Activated CD8-positive, alpha-beta memory T cell treated with anti-CD3 and anti-CD28 coated beads, Interleukin-2, amount 50 U/mL, for 1 hour (primary cell): ENCODE data around the gene FNBP1.

Experiments
- DNase-seq: peaks from one replicate; pipeline ENCODE4 v3.0.0-alpha.2; 2020; ENCODE audit errors: extremely low read depth

Gene FNBP1

DNA sequence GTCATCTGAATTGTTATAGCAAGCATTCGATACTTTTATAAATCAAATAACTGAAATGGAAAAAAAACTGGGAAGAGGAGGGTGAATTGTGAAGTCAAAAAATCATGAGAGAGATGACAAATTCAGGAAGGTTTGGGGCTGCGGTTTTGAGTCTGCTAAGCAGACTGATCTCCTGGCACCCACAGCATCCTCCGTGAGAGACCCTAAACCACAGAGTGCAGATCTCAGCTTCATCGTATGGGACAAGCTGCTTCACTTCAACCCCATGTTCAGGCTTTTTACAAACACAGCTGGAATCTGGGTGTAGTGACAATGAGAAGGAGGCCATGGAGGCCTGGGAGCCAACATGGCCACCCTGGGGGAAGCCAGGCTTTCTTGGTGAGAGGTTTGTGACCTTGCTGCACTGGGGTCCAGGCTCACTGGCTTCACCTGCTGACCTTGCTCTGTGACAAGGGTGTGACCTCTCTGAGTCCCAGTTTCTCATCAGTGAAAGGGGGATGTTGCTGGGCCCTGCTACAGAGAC is 188.3 kb downstream of the FNBP1 start:
- DNase-seq: peak; percentile 57

DNA sequence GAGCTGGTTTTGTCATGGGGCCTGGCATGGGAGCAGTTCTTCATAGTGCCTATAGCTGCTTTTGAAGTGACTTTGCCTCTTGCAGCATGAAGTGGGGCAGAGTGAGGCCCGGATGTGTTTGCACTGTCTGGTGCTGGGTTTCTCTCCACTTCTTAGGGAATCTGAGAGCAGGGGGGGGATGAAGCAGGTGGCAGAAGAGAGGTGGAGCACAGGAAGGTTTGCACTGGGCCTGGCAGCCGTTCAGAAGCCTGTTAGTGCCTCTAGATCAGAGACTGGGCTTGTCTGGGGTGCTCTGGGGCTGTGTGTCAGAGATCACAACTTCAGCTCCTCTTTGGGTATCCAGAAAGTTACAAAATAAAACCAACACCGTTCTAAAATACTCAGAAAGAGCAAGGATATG is 189.4 kb downstream of the FNBP1 start:
- no peak for DNase-seq

DNA sequence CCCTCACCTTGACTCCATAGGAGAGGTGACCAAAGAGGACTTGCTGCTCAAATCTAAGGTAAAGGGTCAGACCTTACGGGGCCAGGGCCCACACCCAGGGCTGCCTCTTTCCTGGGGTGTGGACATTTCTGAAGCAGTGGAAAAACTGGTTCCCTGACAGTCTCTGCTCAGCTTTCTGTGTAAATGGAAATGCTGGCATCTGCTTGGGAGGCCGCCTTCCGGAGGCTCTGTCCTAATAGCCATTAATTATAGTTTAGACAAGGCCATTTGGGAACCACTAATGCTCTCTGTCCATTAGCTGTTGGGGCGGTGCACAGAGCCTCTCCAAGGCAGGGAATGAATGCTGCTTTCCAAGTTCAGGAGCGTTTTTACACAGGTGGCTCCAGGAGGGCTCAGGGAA is 190.4 kb downstream of the FNBP1 start:
- DNase-seq: no peak

DNA sequence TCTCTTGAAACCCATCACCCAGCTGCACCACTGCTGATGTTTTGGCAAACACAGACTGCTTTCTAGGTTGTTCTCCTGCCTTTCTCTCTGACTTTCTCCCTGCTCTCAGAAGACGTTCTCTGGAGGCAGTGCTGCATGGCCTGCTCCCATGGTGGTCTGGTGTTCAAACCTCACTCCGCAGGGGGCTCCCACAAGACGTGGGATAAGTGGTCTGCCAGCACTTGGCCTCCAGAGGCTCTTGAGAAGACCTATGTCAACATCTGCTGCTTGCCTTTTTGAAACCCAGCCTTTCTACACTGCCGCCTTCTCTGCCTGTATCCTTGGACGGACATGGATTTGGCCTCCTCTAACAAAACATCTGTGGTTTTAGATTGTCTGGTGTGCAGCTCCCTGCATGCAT is 191.2 kb downstream of the FNBP1 start:
- no peak for DNase-seq

DNA sequence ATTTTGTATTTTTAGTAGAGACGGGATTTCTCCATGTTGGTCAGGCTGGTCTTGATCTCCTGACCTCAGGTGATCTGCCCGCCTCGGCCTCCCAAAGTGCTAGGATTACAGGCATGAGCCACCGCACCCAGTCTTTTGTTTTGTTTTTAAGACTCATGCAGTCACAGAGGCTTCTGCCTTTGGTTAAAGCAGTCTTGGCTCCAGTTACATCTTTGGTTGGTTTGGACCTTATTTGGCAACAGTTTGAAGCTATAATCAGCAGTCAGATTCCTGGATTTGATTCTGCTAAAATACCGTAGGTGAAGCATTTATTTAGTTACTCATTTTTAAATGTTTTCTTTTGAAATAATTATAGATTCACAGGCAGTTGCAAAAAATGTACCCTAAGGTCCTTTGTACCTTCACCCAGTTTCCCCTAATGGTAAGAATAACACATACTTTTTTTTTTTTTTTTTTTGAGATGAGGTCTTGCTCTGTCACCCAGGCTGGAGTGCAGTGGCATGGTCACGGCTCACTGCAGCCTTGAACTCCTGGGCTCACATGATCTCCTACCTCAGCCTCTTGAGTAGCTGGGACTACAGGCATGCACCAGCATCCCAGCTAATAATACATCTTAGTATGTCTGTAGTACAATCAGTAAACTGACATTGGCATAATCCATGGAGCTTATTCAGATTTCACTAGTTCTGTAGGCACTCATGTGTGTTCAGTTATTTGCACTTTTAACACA is 192.0 kb downstream of the FNBP1 start:
- DNase-seq: no peak

DNA sequence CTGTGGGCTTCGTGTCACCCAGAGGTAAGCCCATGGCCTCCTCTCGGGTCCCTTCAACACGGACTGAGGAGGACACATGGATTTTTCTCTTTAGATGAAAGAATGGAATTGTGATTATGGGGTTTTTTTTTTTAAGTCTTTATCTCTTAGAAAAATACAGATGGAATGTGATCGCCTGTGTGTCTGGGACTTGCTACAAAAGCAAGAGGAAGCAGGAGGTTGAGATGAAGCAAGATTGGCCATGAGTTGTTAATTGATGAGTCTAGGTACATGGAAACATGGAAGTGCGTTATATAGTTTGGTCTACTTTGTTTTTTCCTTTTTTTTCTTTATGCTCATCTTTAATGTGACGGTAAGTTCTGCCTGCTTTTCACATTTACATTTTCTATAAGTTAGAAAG is 193.1 kb downstream of the FNBP1 start:
- DNase-seq: no peak

DNA sequence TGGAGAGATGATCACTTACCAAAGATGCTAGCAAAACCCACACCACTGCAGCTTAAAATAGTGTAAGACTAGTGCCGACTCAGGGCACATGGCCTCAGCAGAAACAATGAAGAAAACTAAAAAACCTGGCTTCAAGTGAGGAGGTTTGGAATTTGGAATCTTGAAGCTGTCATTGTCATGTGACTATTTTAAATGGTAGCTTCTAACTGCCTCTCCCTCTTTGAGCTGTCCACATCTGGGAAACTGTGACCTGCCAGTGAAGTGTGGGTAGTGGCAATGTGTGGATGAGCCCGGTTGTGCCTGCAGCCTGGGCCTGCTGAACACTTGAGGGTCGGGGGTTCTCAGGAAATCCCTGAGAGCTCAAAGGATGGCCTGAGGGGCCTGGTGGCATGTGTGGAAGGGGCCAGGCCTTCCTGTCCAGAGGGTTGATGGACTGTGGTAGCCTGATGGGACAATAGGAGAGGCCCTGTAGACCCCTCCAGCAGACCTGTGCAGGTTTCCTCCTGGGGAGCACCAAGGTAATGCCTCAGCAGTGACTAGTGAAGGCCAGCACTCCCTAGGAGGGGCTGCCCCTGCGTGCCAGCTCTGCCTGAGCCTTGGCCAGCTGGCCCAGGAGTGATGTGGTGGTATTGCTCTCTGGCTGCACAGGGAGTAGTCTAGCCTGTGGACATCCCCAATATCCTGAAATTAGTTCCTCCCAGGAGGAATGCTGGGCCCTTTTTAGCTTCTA is 194.1 kb downstream of the FNBP1 start:
- DNase-seq: no peak

DNA sequence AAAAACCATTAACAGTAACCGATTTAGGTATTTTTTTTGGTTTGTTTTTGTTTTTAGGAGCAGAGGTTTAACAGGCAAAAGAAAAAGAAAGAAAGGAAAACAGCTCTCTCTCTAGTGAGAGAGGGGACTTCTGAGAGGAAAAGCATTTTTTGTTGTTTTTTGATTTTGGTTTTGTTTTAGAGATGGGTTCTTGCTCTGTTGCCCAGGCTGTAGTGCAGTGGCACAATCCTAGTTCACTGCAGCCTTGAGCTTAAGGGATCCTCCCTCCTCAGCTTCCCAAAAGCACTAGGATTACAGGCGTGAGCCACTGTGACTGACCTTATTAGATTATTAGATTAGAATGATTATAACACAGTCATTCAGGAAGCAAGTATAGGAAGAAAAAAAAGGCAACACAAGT is 197.6 kb downstream of the FNBP1 start:
- DNase-seq: no peak

DNA sequence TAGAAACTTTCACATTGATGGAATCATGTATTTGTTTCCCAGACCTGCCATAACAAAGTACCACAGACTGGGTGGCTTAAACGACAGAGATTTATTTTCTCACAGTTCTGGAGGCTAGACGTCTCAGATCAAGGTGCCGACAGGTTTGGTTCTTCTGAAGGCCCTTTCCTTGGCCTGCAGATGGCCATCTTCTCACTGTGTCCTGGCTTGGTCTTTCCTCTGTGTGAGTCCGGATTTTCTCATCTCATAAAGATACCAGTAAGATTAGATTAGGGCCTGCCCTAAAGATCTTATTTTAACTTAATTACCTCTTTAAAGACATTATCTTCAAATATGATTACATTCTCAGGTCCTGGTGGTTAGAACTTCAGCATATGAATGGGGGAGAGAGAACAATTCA is 201.9 kb downstream of the FNBP1 start:
- DNase-seq: no peak

DNA sequence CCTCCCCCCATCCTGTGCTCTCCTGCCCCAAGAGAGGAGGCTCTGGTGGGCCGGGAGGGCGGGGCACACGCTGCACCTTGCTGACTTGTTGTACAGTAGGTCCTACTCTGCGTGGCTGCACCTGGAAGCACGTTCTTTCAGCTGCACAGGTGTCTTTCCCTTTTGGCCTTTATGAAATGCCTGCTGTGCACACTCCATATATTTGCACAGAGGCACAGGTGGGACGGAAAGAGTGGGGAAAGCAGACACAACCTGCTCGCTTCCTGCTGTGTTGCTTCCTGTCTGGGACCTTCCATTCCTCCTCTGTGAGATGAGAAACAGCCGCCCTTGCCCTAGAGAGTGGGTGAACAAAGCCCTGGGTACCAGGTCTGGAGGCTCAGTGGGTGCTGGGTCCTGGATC is 203.0 kb downstream of the FNBP1 start:
- DNase-seq: no peak

DNA sequence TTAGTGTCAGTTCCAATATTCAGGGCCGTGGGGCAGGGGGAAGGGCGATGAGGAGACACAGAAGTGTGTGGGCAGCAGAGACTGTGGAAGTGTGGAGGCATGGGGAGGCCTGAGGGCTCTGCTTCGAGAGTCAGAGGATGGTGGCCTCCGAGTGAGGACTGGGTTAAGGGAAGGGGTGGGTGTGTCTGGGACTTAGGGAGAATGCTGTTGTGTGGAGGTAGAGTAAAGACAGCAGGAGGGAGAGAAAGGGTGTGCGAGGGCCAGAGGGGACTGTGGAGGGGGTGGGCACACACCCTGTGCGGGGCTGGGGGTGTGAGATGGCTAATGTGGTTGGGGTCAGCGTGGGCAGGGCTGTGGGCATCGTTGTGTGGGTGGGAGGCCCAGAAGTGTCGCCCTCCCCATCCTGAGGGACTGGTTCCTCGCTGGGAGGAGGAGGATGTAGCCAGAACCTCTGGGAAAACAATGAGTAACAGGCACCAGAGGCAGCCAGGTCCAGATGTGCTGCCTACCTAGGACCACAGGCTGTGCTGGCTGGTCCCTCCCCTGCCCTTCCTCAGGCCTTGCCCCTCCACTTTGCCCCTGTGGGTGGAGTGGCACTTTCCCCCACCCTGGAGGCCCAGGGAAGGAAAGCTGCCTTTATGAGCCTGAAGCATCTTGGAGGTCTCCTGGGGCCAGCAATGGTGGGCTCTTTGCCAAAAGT is 203.5 kb downstream of the FNBP1 start:
- no peak for DNase-seq

DNA sequence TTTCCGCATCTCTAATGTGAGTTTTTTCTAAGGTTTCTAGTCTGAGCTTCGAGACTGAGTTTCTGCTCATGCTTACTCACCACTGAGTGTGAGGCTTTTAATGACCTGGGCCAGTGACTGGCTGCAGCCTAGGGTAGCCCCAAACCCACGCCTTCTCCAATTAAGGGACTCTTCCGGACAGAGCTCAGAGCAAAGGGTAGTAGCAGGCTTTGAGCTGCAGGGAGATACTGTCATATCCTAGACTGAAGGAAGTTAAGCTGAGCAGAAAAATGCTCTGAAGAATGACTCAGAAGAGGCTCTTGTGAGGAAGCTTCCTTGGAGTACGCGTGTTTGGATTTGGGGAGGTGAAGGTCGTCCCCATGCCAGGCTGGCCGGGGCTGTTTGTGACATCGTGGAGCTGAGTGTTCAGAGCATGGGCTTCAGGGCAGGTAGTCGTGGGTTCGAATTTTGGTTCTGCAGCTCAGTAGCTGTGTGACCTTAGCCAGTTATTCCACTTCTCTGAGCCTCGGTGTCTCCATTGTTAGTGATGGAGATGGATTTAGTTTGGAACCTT is 204.2 kb downstream of the FNBP1 start:
- DNase-seq: no peak
